ENCODE data around the gene HIC1.

GRCh38 chr17:2051061-2051932 is 3.6 kb upstream of the HIC1 start:
- no peak for TF ChIP-seq CTCF (IDR thresholded peaks at IDR 0.05)
- no peak for TF ChIP-seq POLR2A (IDR thresholded peaks at IDR 0.05)
